Panc1 (cell line): Measurements from ENCODE around the gene RRP36. TPM values are rescaled to one million over a fixed set of nuclear protein-coding genes. Genes with fewer than 3 reads are reported as not detected.

Experiments
- ATAC-seq: fragments of 200-7000 bp; cut with Tn5 transposase; 2 replicates; pipeline ENCODE4 v1.9.1; 2020; ENCODE audit warnings: mild to moderate bottlenecking, moderate library complexity
- BruUV-seq: library from RNA; stranded (reverse); fragments of 400-500 nt; replicated peaks from 2 replicates; lab custom pipeline; 2021; lab: Mats Ljungman, UMichigan
- CTCF ChIA-PET: fragments of 300-600 bp; sonication (Branson Sonifier 250); formaldehyde crosslinking; loops from one replicate; lab custom pipeline; 2022; ENCODE audit warnings: antibody characterized with exemption; lab: Charles Lee
- POLR2A ChIA-PET: fragments of 300-600 bp; sonication (Branson Sonifier 250); formaldehyde crosslinking; loops from one replicate; lab custom pipeline; 2022; ENCODE audit warnings: antibody characterized with exemption; lab: Charles Lee
- DNase-seq: peaks from one replicate; pipeline ENCODE4 v3.0.0-alpha.2; 2010; ENCODE audit warnings: low read depth, low spot score
- H3K27ac ChIP-seq: 2 replicates; pipeline ENCODE4 v1.5.1; 2011; ENCODE audit warnings: mild to moderate bottlenecking, low read length, inconsistent platforms
- H3K27me3 ChIP-seq: fragments of 200-500 bp; sonication (Bioruptor generic); 2 replicates; pipeline ENCODE4 v1.6.0; 2014; ENCODE audit warnings: low read length, inconsistent platforms; ENCODE audit not compliant: control insufficient read depth, insufficient read depth
- H3K36me3 ChIP-seq: fragments of 200-500 bp; sonication (Bioruptor generic); 2 replicates; pipeline ENCODE4 v1.5.1; 2014; ENCODE audit warnings: inconsistent platforms, mild to moderate bottlenecking, low read length, moderate library complexity; ENCODE audit not compliant: control insufficient read depth, insufficient read depth
- H3K4me1 ChIP-seq: 2 replicates; pipeline ENCODE4 v1.5.1; 2011; ENCODE audit warnings: inconsistent platforms, mild to moderate bottlenecking, low read length, moderate library complexity; ENCODE audit not compliant: control insufficient read depth, insufficient read depth
- H3K4me3 ChIP-seq, 2 experiments: 2 replicates each; pipeline ENCODE4 v1.5.1; 2011 to 2012; ENCODE audit warnings: low read depth in 2 of 2, low read length in 2 of 2, mild to moderate bottlenecking in 2 of 2, inconsistent platforms in 1 of 2, moderate library complexity in 1 of 2
- H3K9me3 ChIP-seq: fragments of 200-500 bp; sonication (Bioruptor generic); 2 replicates; pipeline ENCODE4 v1.5.1; 2014; ENCODE audit warnings: low read depth, mild to moderate bottlenecking, inconsistent platforms, low read length, moderate library complexity; ENCODE audit not compliant: control insufficient read depth, insufficient read depth
- CTCF ChIP-seq: fragments of 450-650 bp; IDR thresholded peaks from 2 replicates; pipeline ENCODE4 v1.5.1; 2017; ENCODE audit warnings: mild to moderate bottlenecking
- POLR2AphosphoS5 ChIP-seq: IDR thresholded peaks from 2 replicates; pipeline ENCODE4 v1.6.1; 2012; ENCODE audit warnings: mild to moderate bottlenecking, low read depth, low read length, moderate library complexity
- REST ChIP-seq, 2 experiments: IDR thresholded peaks; 2 replicates each; pipeline ENCODE4 v1.6.1; 2011 to 2012; ENCODE audit warnings: low read depth in 2 of 2, control low read depth in 1 of 2, low read length in 1 of 2, mild to moderate bottlenecking in 1 of 2, moderate library complexity in 1 of 2; ENCODE audit not compliant: insufficient read depth in 1 of 2
- SIN3A ChIP-seq: IDR thresholded peaks from 2 replicates; pipeline ENCODE4 v1.6.1; 2012; ENCODE audit warnings: low read depth, mild to moderate bottlenecking, low read length, moderate library complexity, borderline replicate concordance; ENCODE audit not compliant: insufficient read depth
- TCF7L2 ChIP-seq: IDR thresholded peaks from 2 replicates; pipeline ENCODE4 v1.6.1; 2011; ENCODE audit warnings: mild to moderate bottlenecking, low read depth, low read length, inconsistent platforms
- in situ Hi-C: cut with HindIII; loops from 2 replicates; pipeline ENCODE4 v1.10.0; 2016; ENCODE audit warnings: low sequenced_read_pairs, low pct_unique_long_range_greater_than_20kb
- intact Hi-C: fragments of 100-400 bp; cut with micrococcal nuclease; formaldehyde crosslinking; loops from one replicate; pipeline ENCODE4 v1.10.0; 2022; ENCODE audit not compliant: unreplicated experiment
- total RNA-seq: library from RNA; stranded (reverse); gene quantifications from one replicate; pipeline ENCODE4 v1.2.1, GENCODE V29; 2021; ENCODE audit not compliant: unreplicated experiment

Gene RRP36
- total RNA-seq, 1 experiment from 2014 or later, result 106 TPM

- ChIA-PET POLR2A (no interaction called here), CTCF (no interaction called here)
- peaks cover 11% of the 10 kb centered on the region for H3K4me1 ChIP-seq
- H3K4me3 ChIP-seq, result peak overlapping the region; percentile 91 to 97
- intact Hi-C loops (loop anchor here (2.0 kb wide), 1 partner anchor 34 kb away; no protein-coding TSS in a partner anchor), in situ Hi-C loops (no loop called here)
- H3K27me3 ChIP-seq, result no peaks in the 10 kb centered on the region
- TSS peak; percentile 75 for BruUV-seq
- DNase-seq (no peak), ATAC-seq (no peak)
- peaks cover 5% of the 10 kb centered on the region; the same call in 1 of the 2 replicates for H3K36me3 ChIP-seq
- TF ChIP-seq REST (IDR thresholded peaks at IDR 0.05; ENCODE audit: insufficient read depth in 1 of 2, low read depth in 2 of 2, low read length in 1 of 2), result no peak
- no peak for TF ChIP-seq CTCF
- TF ChIP-seq SIN3A, result no peak
- TF ChIP-seq POLR2AphosphoS5, result no peak
- TF ChIP-seq TCF7L2, result no peak
- H3K9me3 ChIP-seq, result no peaks in the 10 kb centered on the region
- peak overlapping the region; percentile 92 for H3K27ac ChIP-seq
Observed at GRCh38 chr6:43058531-43058930, 37.1 kb downstream of the RRP36 start.

GRCh38 chr6:43059168-43060033, 38.0 kb downstream of the RRP36 start, which contains the start of the genes KLC4 and MRPL2:
Gene KLC4, plus strand, starts transcription at chr6:43059631. Its CDS starts 1,705 bp downstream, at chr6:43061336.
Gene MRPL2, minus strand, starts transcription at chr6:43059434. Its CDS starts 53 bp downstream, at chr6:43059381.
- CTCF ChIA-PET, result no interaction called here

More at GRCh38 chr6:43059168-43060033, 38.0 kb downstream of the RRP36 start, which contains the start of the genes KLC4 and MRPL2:
- no peak for TF ChIP-seq CTCF
- peak; percentile 71; the same call in 1 of the 2 replicates for TF ChIP-seq SIN3A
- peak; percentile 81 for TF ChIP-seq POLR2AphosphoS5
- TF ChIP-seq REST (IDR thresholded peaks at IDR 0.05; ENCODE audit: insufficient read depth in 1 of 2, low read depth in 2 of 2, low read length in 1 of 2), result 0 out of 4 replicates have a peak, but pooled peaks of 1 of the 2 experiments have one; percentile 14
- POLR2A ChIA-PET, result interaction anchor here (0.6 to 0.8 kb wide), 2 partner anchors 10 to 26 kb away, joined by 3 to 4 read pairs; no protein-coding TSS in a partner anchor
- no peaks in the 10 kb centered on the region for H3K9me3 ChIP-seq
- peak; percentile 98 for ATAC-seq
- peak within 1 kb of the TSS; percentile 92 for H3K27ac ChIP-seq
- no peaks in the 10 kb centered on the region for H3K27me3 ChIP-seq
- intact Hi-C loops (loop anchor here (2.0 kb wide), 1 partner anchor 33 kb away; no protein-coding TSS in a partner anchor), in situ Hi-C loops (no loop called here)
- BruUV-seq, result no TSS peak
- peaks cover 5% of the 10 kb centered on the region; the same call in 1 of the 2 replicates for H3K36me3 ChIP-seq
- DNase-seq, result peak; percentile 98
- peak within 1 kb of the TSS; percentile 91 to 97 for H3K4me3 ChIP-seq
- H3K4me1 ChIP-seq, result peaks cover 11% of the 10 kb centered on the region
